Hepatic stellate cell (primary cell): Measurements from ENCODE around the gene EXOC3L1.
A peak's percentile ranks its signal among the peaks of the same experiment; 100 is the strongest.

Experiments used
- DNase-seq: peaks from one replicate; pipeline ENCODE4 v3.0.0; 2011; ENCODE audit warnings: low spot score

The EXOC3L1 gene

DNA sequence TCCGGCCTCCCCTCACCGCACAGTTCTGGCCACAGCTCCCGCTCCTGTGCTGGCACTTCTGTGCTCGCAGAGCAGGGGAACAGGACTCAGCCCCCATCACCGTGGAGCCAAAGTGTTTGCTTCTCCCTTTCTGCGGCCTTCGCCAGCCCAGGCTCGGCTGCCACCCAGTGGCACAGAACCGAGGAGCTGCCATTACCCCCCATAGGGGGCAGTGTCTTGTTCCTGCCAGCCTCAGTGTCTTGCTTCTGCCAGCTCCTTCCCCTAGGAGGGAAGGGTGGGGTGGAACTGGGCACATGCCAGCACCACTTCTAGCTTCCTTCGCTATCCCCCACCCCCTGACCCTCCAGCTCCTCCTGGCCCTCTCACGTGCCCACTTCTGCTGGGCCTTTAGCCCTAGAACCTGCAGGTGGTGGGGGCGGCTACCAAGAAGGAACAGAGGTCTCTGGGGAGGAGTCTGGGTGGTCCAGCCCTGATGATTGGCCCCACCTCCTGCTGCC is 8.3 kb upstream of the EXOC3L1 start:
- peak; percentile 85 for DNase-seq

DNA sequence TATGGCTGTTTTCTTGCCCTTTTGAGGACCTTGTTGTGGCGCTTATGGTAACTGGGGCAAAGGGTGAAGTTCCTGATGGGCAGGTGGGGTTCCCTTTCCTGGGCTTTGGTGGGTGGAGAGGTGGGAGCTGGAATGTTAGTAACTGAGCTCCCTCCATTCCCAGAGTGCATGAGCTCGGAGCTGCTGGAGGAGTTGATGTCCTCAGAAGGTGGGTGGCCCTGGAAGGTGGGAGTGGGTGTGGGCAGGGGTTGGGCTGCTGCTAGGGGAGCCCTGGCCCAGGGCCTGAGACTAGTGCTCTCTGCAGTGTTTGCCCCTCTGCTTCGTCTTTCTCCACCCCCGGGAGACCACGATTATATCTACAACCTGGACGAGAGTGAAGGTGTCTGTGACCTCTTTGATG is 7.8 kb upstream of the EXOC3L1 start:
- DNase-seq: no peak

DNA sequence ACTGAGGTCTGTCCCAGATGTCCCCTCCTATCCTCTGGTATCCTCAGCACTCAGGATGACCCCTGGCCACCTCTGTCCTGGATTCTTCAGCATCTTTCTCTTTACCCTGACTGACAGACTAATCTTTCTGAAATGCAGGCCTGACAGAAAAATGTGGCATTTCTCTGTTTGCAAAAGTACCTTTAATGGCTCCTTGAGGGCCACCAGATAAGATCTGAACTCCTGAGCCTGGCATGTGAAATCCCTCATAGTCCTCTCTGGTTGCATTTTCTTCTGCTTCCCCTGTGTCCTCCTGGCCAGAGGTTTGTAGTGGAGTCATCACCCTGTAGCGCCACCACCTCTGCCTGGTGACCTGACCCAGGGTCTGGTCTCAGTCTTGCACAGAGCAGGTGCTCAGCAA is 6.9 kb upstream of the EXOC3L1 start:
- no peak for DNase-seq

DNA sequence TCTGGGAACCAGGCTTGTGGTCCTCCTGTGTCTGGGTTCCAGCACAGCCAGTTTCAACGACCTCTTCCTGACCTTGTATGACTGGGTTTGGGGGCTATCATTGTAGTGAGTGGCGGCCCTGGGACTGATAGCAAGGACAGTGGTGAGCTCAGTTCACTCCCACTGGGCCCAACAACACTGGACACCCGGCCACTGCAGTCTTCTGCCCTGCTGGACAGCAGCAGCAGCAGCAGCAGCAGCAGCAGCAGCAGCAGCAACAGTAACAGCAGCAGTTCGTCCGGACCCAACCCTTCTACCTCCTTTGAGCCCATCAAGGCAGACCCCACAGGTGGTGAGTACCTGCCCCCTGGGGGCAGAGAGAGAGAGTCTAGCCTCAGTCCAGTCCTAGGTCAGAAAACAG is 5.7 kb upstream of the EXOC3L1 start:
- no peak for DNase-seq

DNA sequence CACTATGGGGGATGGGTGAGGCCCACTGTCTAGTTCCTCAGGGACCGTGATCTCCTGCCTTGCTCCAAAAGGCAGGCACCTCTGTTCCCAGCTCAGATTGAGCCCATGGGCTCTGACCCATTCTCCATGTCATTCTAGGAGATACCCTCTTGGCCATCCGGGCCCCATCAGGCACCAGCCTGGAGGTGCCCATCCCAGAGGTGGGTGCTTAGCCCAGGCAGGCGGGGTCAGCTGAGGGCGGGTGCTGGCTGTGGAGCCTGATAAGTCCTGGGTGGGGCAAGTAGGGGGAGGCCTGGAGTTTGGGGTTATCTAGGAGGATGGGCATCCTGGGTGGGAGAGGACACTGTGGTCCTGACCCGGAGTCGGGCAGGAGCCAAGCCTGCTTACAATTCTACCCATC is 4.3 kb upstream of the EXOC3L1 start:
- DNase-seq: no peak

DNA sequence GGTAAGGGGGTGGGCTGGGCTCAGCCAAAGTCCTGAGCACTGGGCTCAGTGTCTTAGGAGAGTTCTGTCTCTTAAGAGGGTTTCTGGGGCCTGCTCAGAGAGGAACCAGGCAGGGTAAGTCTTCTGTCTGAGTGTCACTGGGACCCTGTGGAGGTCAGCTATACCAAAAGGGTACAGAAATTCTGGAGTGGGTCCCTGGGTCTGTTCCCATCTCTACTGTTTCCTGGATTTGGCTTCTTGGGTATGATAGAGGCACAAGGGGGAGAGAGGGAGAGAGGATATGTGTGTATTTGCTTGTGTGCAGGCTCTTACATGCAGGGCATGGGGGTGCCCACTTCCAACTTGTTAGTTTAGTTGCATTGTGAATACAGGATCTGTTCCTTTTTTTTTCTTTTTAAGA is 3.6 kb upstream of the EXOC3L1 start:
- DNase-seq: no peak

DNA sequence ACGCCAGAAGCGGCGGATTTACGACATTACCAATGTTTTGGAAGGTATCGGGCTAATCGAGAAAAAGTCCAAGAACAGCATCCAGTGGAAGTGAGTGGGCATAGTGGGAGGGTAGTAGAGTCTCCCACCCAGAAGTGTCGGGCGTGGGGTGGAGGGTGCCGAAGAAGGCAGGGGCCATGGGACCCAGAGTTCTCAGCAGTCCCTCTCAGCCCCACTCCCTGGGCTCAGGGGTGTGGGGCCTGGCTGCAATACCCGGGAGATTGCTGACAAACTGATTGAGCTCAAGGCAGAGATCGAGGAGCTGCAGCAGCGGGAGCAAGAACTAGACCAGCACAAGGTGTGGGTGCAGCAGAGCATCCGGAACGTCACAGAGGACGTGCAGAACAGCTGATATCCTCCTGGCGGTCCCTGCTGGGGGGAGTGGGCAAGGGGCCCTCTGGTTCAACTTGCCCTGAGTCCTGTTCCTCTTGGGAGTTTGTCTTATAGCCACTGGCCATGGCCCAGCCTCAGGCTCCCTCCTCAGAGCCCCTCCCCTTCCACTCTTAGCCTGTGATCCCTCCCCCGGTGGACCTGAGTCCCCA is 2.9 kb upstream of the EXOC3L1 start:
- DNase-seq: no peak

DNA sequence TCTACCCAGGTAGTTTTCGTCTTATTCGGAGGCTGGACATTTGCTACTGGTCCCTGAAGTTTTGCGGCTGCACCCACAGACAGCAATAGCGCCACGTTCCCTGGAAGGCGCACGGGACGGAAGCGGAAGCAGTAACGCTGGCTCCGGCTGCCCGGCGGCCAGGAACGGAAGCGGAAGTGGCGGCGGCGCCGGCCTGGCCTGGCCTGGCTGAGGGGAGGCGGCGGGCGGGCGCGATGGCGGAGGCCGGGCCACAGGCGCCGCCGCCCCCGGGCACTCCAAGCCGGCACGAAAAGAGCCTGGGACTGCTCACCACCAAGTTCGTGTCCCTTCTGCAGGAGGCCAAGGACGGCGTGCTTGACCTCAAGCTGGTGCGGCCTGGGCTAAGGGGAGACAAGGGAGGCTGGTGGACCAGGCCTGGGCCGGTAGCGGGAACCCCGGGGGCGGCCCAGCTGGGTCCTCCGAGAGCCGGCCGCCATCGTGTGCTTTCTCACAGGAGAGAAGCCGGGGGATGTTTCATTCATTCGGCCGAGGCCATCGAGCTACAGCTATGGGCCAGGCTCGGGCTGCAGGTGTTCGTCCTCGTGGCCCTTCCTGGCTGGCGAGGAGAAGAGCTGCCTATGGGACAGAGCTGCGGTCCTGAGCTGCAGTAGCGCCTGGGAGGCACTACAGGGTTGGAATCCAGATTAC is 2.2 kb upstream of the EXOC3L1 start, which contains the start of gene E2F4:
E2F4 (plus strand) TSS at position 161 of the 687 bp plus-strand sequence; CDS start at position 234, 73 bp downstream.
- DNase-seq: peak; percentile 94

DNA sequence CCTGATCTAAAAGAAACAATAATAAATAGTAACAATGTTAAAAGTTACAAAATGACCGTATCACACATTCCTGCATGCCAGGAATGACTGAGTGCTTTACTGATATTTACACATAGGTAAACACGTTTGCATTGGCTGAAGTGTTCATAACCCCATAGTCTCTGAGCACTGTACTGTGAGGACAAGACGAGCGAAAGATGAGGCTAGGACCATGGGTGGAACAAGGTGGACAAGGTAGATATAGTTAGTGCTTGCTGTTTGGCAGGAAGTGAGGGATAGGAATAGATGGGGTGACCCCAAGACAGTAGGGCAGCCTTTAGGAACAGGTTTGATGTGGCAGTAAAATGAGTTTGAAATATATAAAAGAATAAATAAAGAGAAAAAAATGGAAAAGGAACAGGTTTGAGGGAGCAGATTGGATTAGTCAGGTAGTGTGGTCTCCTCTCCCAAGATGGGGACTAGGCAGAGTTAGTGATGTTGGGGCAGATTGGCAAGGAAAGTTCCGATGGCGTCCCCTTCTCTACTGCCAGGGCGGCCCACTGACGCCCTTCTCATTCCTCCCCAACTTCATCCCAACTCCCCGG is 1.6 kb upstream of the EXOC3L1 start:
- DNase-seq: no peak

DNA sequence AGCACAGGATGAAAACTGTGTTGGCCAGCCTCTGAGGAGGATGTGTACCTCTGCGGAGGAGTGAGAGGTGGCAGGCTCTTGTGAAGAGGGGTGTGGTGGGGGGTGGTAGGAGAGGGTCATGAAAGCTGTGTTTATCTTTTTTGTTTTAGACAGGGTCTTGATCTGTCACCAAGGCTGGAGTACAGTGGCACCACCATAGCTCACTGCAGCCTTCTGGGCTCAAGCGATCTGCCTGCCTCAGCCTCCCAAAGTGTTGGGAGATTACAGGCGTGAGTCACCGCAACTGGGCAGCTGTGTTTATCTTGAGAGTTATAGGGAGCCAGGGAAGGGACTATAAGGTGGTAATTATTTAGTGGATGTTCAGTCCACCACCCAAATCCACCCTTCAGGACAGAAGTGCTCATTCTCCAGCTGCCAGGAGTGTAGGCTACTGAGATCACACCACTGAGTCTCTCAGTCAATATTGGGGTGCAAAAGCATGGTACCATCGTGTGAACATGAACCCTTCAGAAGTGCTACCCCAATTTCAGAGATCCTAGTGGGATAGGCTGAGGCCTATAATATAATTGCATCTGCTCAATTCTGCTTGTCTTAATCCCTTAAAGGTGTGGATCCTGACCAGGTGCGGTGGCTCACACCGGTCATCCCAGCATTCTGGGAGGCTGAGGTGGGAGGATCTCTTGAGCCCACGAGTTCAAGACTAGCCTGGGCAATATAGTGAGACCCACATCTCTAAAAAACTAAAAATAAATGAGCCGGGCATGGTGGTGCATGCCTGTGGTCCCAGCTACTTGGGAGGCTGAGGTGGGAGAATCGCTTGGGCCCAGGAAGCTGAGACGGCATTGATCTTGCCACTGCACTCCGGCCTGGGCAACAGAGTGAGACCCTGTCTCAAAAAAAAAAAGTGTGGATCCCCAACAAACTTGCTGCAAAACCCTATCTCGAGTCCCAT is 788 bp upstream of the EXOC3L1 start:
- DNase-seq: no peak

DNA sequence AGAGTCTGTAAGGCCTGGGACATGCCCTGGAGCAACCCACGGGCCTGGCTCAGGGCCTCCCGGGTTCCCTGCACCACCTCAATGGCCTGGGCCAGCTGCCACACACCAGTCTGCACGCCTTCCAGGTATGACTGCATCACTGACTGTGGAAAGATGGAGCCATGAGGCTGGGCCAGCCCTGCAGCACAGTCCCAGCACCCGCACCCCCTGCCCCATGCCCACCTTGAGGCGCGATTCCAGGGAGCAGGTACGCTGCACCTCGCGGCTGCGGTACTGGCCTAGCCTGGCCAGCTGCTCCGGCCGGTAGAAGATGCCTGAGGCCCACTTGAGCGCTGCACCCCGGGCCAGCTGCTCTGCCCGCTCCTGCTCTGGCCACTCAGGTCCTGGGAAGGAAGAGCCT is 1.1 kb downstream of the EXOC3L1 start:
- no peak for DNase-seq

DNA sequence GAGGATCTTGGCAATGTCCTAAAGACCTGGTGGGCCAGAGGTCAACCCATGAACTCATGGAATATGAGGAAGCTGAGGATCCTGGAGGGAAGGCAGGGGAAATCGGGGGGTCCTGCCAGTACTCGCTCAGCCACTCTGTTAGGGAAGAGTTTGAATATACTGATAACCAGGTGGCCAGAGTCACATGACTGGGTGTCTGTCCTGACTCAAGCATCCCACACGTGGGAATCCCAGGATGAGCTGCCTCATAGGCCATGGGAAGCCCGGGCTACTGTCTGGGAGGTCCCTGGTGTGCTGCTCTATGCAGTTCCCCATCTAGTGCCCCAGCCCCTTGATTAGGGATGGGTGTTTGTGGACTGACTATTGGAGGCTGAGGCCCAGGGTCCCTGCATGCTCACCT is 1.6 kb downstream of the EXOC3L1 start:
- no peak for DNase-seq

DNA sequence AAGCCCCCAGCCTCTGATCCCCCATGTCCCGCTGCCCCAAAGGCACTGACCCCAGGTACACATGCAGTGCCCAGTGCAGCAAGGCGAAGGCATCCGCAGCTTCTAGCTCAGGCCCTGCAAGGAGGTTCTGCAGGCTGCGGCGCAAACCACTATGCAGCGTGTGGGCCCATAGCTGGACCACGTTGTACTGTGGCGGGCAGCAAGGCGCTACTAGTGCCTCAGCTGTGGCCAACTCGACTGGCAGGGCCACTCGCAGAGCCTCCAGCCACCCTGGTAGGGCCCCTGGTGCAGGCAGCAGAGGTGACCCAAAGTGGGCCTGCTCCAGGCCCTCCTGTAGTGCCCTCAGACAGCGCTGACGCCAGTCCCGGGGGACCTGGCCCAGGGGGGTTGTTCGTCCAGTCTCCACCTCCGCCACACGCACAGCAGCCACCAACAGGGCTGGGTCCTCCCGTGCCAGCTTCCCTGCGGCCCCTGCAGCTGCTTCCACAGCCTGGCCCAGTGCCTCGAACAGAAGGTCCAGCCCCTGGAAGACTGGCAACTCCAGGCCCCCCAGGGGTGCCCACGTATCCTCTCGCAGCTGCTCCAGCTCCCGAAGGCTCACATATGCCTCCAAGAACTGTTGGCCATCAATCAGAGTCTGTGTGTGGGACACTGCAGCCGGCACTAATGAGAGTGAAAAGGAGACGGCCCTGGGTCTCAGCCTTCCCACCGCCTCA is 2.6 kb downstream of the EXOC3L1 start:
- no peak for DNase-seq

DNA sequence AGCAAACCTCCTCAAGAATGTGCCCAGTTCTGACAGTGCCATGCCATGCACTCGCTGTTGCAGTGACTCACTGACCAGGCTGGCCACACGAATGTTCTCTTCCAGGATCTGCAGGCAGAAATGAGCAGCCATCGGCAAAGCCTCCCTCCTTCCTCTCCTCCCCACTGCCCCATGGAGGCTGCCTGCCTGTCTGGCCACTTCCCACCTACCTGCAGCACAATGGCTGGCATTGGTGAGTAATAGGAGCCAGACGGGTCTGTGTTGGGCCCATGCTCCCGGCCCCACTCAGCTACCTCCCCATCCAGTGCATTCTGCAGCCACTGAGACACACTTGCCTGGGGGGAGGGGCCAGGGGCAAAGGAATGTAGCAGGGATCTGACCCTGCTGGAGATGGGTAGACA is 3.4 kb downstream of the EXOC3L1 start:
- DNase-seq: peak; percentile 54

DNA sequence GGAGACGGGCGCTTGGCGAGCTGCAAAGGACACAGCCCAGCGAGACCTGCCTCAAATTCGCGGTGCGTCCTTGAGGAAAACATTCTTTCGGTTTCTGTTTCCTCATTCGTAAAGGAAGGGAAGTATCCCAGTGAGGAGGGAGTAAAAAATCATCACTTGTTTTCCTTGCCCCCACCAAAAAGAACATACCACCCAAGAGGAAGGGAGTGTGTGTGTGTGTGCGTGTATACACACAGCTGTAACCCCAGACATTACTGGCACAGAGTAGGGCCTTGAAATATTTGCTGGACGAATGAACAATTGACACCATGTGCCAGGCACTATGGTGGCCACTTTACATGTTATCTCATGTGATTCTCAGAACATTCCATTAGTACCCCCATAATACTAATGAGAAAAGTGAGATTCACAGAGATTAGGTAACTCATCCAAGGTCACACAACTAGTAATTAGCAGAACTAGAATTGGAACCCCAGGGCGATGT is 4.2 kb downstream of the EXOC3L1 start:
- no peak for DNase-seq

DNA sequence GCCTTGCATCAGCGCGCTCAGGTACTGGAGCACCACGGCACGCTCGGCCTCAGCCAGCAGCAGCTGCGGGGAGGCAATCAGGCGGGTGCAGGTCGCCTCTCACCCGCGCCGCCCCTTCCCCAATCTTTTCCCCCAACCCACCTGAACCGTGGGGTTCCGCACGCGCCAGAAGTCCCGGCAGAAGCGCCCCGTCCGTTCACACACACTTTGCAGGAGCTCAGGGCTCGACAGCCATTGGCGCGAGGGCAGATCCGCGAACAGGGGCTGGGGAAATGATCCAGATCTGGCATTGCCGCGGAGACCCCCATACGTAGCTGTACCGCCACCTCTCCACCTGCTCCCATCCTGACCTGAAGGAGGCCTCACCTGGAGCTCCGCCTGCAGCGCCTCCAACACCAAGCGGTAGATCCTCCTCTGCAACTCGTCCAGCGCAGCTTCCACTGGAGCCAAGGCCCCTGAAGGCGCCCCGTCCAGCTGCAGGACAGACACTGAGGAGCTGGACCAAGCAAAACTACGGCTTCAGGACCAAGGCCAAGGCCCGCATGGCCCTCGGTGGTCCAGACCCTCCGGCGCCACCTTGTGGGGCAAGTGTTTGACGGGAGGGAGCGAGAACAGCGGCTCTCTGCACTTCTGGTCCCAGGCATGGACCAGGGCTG is 4.8 kb downstream of the EXOC3L1 start:
- DNase-seq: peak; percentile 87

DNA sequence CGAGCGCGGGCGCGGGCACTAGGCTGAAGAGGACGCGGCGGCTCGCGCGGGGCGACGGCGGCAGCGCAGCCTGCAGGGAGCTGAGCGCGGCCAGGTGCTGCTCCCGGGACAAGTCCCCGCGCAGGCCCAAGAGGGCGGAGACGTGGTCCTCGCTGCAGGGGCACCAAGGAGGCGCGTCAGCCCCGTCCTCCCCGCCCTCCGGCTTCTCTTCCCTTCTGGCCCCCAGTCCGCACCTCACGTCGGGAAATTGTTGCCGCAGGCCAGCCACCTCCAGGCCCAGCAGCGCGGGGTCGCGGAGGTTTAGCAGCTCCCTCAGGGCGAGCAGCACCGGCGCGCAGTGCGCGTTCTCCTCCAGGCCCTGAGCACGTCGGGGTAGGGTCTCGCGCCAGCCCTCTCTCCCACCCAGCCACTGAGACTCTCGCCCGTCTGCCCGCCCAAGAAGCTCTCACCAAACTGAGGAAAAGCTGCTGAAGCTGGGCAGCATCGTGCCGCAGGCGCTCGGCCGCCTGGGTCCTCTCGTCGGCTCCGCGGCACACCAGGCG is 5.4 kb downstream of the EXOC3L1 start:
- DNase-seq: no peak

DNA sequence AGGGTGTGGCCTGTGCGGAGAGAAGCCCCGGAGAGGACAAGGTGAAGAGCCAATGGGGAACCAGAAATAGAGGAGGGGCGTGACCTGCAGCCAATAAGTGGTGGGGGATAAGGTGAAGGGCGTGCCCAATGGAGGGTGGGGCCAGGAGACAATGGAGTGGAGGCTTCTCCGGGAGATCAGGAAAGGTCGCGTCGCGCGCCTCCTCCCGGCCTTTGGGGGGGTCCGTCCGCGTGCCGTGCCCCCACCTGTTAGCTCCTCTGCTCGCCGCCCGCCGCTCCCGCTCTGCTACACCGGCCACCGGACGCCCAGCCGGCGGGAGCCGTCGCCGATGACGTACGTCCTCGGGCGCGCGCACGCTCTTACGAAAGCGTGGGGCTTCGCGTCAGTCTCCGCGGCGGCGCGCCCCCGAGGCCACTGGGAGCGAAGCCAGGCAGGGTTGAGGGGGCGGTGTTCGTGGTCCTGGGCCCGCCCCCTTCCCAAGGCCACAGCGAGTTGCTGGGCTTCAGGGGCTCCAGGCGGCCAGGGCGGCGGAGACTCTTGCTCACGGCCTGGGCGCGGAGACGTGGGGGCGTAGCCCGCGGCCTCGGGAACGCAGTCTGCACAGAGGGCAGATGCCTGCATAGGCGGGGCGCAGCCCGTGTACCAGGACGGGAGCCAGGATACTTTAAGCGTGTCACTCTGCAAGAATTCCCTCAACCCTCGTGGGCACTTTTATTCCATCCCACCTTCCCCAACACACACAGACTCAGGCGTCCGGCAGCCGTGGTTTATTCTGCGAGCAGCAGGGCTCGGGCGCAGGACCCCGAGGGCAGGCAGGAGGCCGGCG is 6.1 kb downstream of the EXOC3L1 start, which contains the start of gene MATCAP1:
MATCAP1 (minus strand) TSS at position 337 of the 826 bp plus-strand sequence. CDS start 3,353 bp downstream, outside the sequence.
- peak; percentile 100 for DNase-seq

DNA sequence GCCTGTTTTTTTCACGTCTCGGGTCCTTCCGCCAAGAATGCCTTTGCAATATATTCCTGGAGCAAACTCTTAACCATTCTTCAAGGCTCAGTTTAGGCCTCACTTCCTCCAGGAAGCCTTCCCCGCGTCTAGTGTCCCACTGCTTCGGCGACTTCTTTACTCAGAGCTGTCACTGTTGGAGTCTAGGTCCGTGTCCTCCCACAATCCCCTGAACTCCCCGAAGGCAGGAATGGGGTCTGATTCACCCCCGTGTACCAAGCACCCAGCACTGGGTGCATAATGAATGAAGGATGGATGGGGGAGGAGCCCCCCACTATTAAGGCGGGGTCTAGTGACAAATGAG is 6.7 kb downstream of the EXOC3L1 start:
- DNase-seq: no peak

DNA sequence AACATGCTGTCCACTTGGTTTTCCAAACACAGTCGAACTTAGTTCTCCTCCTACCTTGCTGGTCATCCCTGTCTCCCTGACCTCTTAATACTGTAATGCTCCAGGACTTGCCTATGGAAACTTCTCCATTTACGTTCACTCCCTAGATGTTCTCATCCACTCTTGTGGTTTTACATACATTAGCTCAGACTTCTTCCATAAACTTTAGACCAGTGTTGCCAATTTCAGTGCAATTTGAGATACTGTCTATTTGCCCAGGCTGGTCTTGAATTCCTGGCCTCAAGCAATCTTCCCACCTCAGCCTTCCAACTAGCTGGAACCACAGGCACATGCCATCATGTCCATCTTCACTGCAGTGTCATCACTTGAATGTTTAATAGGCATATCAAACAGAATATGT is 7.6 kb downstream of the EXOC3L1 start:
- DNase-seq: no peak
